ENCODE results near the gene ZNF507. TPM values are rescaled to one million over a fixed set of nuclear protein-coding genes. Genes with fewer than 3 reads are reported as not detected.

The ZNF507 gene
- total RNA-seq, 1 donor from 2014 or later: 17.7 TPM

DNA sequence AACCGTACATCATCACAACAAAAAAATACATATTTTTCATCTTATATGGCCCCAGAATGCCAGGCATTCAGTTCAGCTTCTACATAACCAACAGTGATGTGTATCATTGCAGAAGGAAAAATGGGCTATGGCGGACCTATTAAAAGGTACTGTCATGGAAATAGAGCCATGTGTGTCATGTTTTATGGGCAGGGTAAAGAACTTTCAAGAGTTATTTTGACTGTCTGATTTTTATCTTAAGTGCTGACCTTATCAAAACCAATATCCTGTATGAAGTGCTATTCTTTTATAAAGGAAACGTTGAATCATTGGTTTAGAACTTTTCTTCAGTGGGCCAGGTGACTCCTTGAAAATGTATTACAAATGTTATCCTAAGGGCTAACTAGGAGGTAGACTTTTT is 9.9 kb downstream of the ZNF507 start:
- Histone ChIP-seq H3K9me3 (replicated peaks) (no peaks in the 10 kb centered on the region), H3K27ac (replicated peaks) (no peak overlapping the region), H3K36me3 (peaks cover 81% of the 10 kb centered on the region), H3K4me3 (no peak overlapping the region), H3K4me1 (peaks cover 31% of the 10 kb centered on the region), H3K27me3 (ENCODE audit: low read depth) (no peaks in the 10 kb centered on the region)
- intact Hi-C loops (cut with micrococcal nuclease): no loop called here
- TF ChIP-seq CTCF (IDR thresholded peaks at IDR 0.05; ENCODE audit: borderline replicate concordance): no peak
- DNase-seq: no peak

GRCh38 chr19:32357720-32358119 is 12.3 kb downstream of the ZNF507 start:
- H3K9me3 ChIP-seq (replicated peaks): no peaks in the 10 kb centered on the region
- intact Hi-C loops (cut with micrococcal nuclease): no loop called here
- peak; percentile 24 for TF ChIP-seq CTCF (IDR thresholded peaks at IDR 0.05; ENCODE audit: borderline replicate concordance)
- DNase-seq: no peak
- H3K36me3 ChIP-seq: peaks cover 93% of the 10 kb centered on the region
- no peak overlapping the region for H3K4me3 ChIP-seq
- H3K4me1 ChIP-seq: peaks cover 17% of the 10 kb centered on the region
- H3K27ac ChIP-seq (replicated peaks): no peak overlapping the region
- no peaks in the 10 kb centered on the region for H3K27me3 ChIP-seq (ENCODE audit: low read depth)

GRCh38 chr19:32358321-32358720 is 12.9 kb downstream of the ZNF507 start:
- no peaks in the 10 kb centered on the region for H3K27me3 ChIP-seq (ENCODE audit: low read depth)
- H3K4me3 ChIP-seq: no peak overlapping the region
- H3K36me3 ChIP-seq: peaks cover 93% of the 10 kb centered on the region

GRCh38 chr19:32359581-32359980 is 14.2 kb downstream of the ZNF507 start:
- Histone ChIP-seq H3K36me3 (peaks cover 87% of the 10 kb centered on the region), H3K9me3 (replicated peaks) (no peaks in the 10 kb centered on the region), H3K4me1 (peaks cover 36% of the 10 kb centered on the region), H3K27me3 (ENCODE audit: low read depth) (no peaks in the 10 kb centered on the region), H3K4me3 (no peak overlapping the region), H3K27ac (replicated peaks) (no peak overlapping the region)
- intact Hi-C loops (cut with micrococcal nuclease): no loop called here
- TF ChIP-seq CTCF (IDR thresholded peaks at IDR 0.05; ENCODE audit: borderline replicate concordance): no peak
- no peak for DNase-seq

More at GRCh38 chr19:32358321-32358720, 12.9 kb downstream of the ZNF507 start:
- intact Hi-C loops (cut with micrococcal nuclease): no loop called here
- no peak for TF ChIP-seq CTCF (IDR thresholded peaks at IDR 0.05; ENCODE audit: borderline replicate concordance)
- DNase-seq: no peak
- Histone ChIP-seq H3K27ac (replicated peaks) (no peak overlapping the region), H3K9me3 (replicated peaks) (no peaks in the 10 kb centered on the region), H3K4me1 (peaks cover 23% of the 10 kb centered on the region)

DNA sequence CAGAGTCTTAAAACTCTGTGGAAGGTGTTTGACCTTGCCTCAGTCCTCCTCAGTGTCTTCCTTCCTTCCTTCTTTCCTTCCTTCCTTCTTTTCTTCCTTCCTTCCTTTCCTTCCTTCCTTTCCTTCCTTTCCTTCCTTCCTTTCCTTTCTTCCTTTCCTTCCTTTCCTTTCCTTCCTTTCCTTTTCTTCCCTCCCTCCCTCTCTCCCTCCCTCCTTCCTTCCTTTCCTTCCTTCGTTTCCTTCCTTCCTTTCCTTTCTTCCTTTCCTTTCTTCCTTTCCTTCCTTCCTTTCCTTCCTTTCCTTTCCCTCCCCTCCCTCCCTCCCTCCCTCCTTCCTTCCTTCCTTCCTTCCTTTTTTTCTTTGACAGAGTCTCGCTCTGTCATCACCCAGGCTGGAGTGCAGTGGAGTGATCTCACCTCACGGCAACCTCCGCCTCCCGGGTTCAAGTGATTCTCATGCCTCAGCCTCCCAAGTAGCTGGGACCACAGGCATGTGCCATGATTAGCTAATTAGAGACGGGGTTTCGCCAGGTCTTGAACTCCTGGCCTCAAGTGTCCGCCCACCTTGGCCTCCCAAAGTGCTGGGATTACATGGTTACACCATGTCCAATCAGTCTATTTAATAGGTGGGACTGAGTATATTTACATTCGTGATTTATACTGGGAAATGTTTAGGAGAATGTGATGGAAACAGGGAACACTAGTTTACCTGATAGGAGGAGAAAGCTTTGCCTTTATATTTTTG is 16.3 kb downstream of the ZNF507 start:
- Histone ChIP-seq H3K9me3 (replicated peaks) (no peaks in the 10 kb centered on the region), H3K27ac (replicated peaks) (no peak overlapping the region), H3K4me1 (peaks cover 30% of the 10 kb centered on the region), H3K36me3 (peaks cover 77% of the 10 kb centered on the region), H3K4me3 (no peak overlapping the region), H3K27me3 (ENCODE audit: low read depth) (no peaks in the 10 kb centered on the region)
- intact Hi-C loops (cut with micrococcal nuclease): no loop called here
- TF ChIP-seq CTCF (IDR thresholded peaks at IDR 0.05; ENCODE audit: borderline replicate concordance): no peak
- DNase-seq: no peak

Measured in left ventricle myocardium inferior (tissue), 1 donor.